ENCODE data around the gene ITGA11.

The ITGA11 gene

GRCh38 chr15:68408971-68409370 lies 23.0 kb downstream of the ITGA11 start:
- ATAC-seq = no peak
- no peak for TF ChIP-seq ZFP3 (CRISPR knock-in tag; IDR thresholded peaks at IDR 0.05)
- no peak for TF ChIP-seq GLIS3 (CRISPR knock-in tag; IDR thresholded peaks at IDR 0.05)
- TF ChIP-seq ZNF70 (CRISPR knock-in tag; IDR thresholded peaks at IDR 0.05) = no peak
- no peak for TF ChIP-seq CREB5 (CRISPR knock-in tag; IDR thresholded peaks at IDR 0.05; ENCODE audit: low read depth)
- no peak for TF ChIP-seq PPARA (CRISPR knock-in tag; IDR thresholded peaks at IDR 0.05; ENCODE audit: borderline replicate concordance)

GRCh38 chr15:68407886-68408881 lies 23.8 kb downstream of the ITGA11 start:
- TF ChIP-seq POU6F1 (CRISPR knock-in tag; IDR thresholded peaks at IDR 0.05; ENCODE audit: borderline replicate concordance, low read depth) = no peak
- no peak for TF ChIP-seq TCF4 (CRISPR knock-in tag; IDR thresholded peaks at IDR 0.05; ENCODE audit: borderline replicate concordance)
- TF ChIP-seq PPARA (CRISPR knock-in tag; IDR thresholded peaks at IDR 0.05; ENCODE audit: borderline replicate concordance) = no peak
- no peak for TF ChIP-seq ZNF565 (CRISPR knock-in tag; conservative IDR thresholded peaks at IDR 0.05; ENCODE audit: low read depth)
- no peak for TF ChIP-seq ZC3H10 (CRISPR knock-in tag; IDR thresholded peaks at IDR 0.05)
- no peak for TF ChIP-seq ZFP30 (CRISPR knock-in tag; IDR thresholded peaks at IDR 0.05)
- no peak for TF ChIP-seq ESRRG (CRISPR knock-in tag; IDR thresholded peaks at IDR 0.05)
- no peak for TF ChIP-seq BACH2 (CRISPR knock-in tag; IDR thresholded peaks at IDR 0.05; ENCODE audit: borderline replicate concordance)
- no peak for ATAC-seq

- no peak for TF ChIP-seq BACH2 (CRISPR knock-in tag; IDR thresholded peaks at IDR 0.05; ENCODE audit: borderline replicate concordance)
- TF ChIP-seq TSHZ2 (CRISPR knock-in tag; IDR thresholded peaks at IDR 0.05) = no peak
- no peak for TF ChIP-seq PPARA (CRISPR knock-in tag; IDR thresholded peaks at IDR 0.05; ENCODE audit: borderline replicate concordance)
- no peak for TF ChIP-seq CSDC2 (CRISPR knock-in tag; IDR thresholded peaks at IDR 0.05)
- no peak for TF ChIP-seq SNAI2 (CRISPR knock-in tag; IDR thresholded peaks at IDR 0.05)
- no peak for TF ChIP-seq OSR1 (CRISPR knock-in tag; IDR thresholded peaks at IDR 0.05)
- no peak for TF ChIP-seq CSRNP3 (CRISPR knock-in tag; IDR thresholded peaks at IDR 0.05)
- TF ChIP-seq CREB5 (CRISPR knock-in tag; IDR thresholded peaks at IDR 0.05; ENCODE audit: low read depth) = no peak
- TF ChIP-seq ZC3H10 (CRISPR knock-in tag; IDR thresholded peaks at IDR 0.05) = no peak
- TF ChIP-seq GLIS3 (CRISPR knock-in tag; IDR thresholded peaks at IDR 0.05) = no peak
- TF ChIP-seq ZNF565 (CRISPR knock-in tag; conservative IDR thresholded peaks at IDR 0.05; ENCODE audit: low read depth) = no peak
- no peak for TF ChIP-seq ZNF8 (CRISPR knock-in tag; IDR thresholded peaks at IDR 0.05)
- no peak for TF ChIP-seq PATZ1 (CRISPR knock-in tag; IDR thresholded peaks at IDR 0.05; ENCODE audit: borderline replicate concordance)
- no peak for ATAC-seq
Measured at GRCh38 chr15:68407141-68407885, 24.6 kb downstream of the ITGA11 start.

All from SK-N-SH treated with all-trans-retinoic acid at 6 μM for 48 hours (cell line).